Tibial nerve (tissue), 4 donors: ENCODE results near the gene GTF3C4.

ENCODE experiments used
- EP300 ChIP-seq, 2 donors: sonication (generic); formaldehyde crosslinking; IDR thresholded peaks; one replicate each; pipeline ENCODE4 v1.6.1; 2017; ENCODE audit warnings: antibody characterized with exemption in 2 of 2, mild to moderate bottlenecking in 1 of 2
- POLR2A ChIP-seq, 2 donors: fragments of 450-650 bp; IDR thresholded peaks; one replicate each; pipeline ENCODE4 v1.6.1; 2017; ENCODE audit warnings: antibody characterized with exemption in 2 of 2, mild to moderate bottlenecking in 2 of 2, moderate library complexity in 2 of 2
- TF ChIP-seq, protein P1 (sequence below), 5 experiments: fragments of 200-600 bp in 3 of 5; fragments of 450-650 bp in 2 of 5; sonication (generic) in 3 of 5; IDR thresholded peaks; one replicate each; pipeline ENCODE4 v1.5.1; 2016 to 2019; ENCODE audit warnings: antibody characterized with exemption in 5 of 5, mild to moderate bottlenecking in 3 of 5, moderate library complexity in 2 of 5

DNA sequence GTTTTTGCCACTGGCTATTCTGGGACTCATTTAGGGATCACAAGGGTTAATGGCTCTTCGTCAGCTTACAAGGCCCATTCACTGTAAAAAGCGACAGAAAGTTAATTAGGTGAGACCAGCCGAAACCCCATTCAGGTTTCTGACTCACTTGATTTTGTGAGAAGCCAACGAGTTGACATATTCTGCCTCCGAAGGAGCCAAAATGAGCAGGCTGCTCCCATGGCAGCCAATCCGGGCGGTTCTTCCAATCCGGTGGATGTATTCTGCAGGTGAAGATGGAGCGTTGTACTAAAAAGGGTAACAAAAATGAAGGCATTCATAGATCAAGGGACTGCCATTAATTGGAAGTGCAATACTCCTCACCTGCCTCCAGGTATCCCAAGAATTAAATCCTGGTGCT, 40.1 kb upstream of the GTF3C4 start:
- TF ChIP-seq, protein P1, sequence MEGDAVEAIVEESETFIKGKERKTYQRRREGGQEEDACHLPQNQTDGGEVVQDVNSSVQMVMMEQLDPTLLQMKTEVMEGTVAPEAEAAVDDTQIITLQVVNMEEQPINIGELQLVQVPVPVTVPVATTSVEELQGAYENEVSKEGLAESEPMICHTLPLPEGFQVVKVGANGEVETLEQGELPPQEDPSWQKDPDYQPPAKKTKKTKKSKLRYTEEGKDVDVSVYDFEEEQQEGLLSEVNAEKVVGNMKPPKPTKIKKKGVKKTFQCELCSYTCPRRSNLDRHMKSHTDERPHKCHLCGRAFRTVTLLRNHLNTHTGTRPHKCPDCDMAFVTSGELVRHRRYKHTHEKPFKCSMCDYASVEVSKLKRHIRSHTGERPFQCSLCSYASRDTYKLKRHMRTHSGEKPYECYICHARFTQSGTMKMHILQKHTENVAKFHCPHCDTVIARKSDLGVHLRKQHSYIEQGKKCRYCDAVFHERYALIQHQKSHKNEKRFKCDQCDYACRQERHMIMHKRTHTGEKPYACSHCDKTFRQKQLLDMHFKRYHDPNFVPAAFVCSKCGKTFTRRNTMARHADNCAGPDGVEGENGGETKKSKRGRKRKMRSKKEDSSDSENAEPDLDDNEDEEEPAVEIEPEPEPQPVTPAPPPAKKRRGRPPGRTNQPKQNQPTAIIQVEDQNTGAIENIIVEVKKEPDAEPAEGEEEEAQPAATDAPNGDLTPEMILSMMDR (IDR thresholded peaks at IDR 0.05) = no peak
- no peak for TF ChIP-seq POLR2A (IDR thresholded peaks at IDR 0.05)
- no peak for TF ChIP-seq EP300 (IDR thresholded peaks at IDR 0.05)
